HG03432 (cell line): ENCODE data around the gene CAMK2D.
A peak's percentile ranks its signal among the peaks of the same experiment; 100 is the strongest.

ENCODE experiments used
- ATAC-seq: cut with Tn5 transposase; IDR thresholded peaks from one replicate; pipeline ENCODE4 v1.9.1; 2021; ENCODE audit warnings: mild to moderate bottlenecking, moderate library complexity; ENCODE audit not compliant: unreplicated experiment

Gene CAMK2D

DNA sequence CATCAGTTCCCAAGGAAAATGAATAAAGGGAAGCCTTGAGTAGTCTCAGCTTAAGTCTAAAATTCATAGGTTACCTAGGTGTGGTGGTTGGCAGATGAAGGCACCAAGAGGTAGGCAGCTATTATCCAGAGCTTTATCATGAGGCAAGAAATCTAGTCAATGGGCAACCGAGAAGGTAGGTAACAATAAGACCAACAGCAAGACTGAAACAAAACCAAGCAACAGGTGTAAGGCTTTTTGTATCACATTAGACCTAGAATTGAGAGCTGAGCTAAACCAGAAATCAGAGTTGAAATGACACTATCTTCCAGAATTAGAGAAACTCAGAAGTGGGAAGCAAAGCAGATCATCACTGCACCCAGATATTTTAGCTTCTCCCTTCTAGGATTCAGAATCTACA, 117.1 kb downstream of the CAMK2D start:
- no peak for ATAC-seq

DNA sequence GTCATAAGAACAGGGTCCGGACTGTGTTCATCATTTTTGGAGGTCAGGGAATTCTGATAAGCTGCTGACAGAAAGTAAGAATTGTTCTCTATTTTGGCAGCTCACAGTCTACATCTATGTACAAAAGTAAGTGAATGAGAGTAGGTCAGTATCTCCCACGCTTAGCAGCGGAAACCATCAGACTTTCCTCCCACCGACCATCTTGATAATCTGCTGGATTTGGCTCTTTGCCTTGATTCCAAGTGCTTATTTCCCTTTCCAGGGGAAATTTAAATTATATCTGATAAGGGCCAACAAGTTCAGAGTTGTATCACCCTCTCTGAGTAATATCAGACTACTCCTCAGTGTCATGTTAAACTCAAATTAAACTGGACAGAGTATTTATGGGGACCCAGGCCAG, 118.0 kb downstream of the CAMK2D start:
- ATAC-seq: no peak

DNA sequence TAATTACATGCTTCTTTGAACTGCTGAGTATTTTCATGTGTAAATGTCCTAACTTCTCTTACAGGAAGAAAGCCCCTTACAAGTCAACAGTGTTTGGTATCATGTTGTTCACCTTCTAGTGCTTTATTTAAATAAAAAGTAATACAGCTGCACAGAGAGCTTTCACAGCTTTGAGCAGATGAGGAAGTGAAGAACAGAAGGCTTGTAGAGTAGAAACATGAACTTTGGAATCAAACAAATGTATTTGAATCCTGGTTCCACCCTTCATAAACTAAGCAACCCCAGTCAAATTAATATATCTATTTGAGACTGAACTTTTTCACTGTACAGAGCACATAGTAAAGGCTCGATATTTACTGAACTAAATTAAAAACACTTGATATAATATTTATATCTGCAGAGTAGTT, 120.5 kb downstream of the CAMK2D start:
- peak; percentile 68 for ATAC-seq

DNA sequence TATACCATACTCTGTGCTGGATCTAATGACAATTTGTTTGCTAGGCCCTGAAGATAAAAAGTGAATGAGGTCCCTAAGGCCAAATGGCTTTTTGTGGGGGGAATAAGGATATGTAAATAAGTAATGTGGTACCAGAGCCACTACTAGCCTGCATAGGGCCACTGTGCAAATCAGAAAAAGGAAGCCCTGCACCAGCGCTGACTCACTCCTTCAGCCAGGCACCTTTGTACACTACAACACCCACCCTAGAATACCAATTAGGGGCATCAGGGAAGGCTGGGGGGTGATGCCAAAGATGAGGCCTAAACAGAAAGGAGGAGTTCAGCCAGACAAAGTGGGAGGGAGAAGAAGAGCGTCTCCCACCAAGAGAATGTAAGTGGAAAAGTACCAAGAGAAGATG, 122.2 kb downstream of the CAMK2D start:
- peak; percentile 40 for ATAC-seq

DNA sequence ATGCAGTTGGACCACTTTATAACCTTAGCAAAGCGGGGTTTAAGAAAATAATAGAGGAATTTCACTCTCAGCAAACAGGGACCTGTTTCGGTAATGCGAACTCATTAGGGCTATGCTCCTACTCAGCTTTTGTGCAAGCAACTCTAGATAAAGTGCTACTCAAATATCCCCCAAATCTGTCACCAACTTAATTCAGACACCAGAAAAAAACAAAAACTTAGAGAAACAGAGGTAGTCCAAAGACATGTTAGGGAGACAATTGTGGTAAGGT, 123.0 kb downstream of the CAMK2D start:
- no peak for ATAC-seq

DNA sequence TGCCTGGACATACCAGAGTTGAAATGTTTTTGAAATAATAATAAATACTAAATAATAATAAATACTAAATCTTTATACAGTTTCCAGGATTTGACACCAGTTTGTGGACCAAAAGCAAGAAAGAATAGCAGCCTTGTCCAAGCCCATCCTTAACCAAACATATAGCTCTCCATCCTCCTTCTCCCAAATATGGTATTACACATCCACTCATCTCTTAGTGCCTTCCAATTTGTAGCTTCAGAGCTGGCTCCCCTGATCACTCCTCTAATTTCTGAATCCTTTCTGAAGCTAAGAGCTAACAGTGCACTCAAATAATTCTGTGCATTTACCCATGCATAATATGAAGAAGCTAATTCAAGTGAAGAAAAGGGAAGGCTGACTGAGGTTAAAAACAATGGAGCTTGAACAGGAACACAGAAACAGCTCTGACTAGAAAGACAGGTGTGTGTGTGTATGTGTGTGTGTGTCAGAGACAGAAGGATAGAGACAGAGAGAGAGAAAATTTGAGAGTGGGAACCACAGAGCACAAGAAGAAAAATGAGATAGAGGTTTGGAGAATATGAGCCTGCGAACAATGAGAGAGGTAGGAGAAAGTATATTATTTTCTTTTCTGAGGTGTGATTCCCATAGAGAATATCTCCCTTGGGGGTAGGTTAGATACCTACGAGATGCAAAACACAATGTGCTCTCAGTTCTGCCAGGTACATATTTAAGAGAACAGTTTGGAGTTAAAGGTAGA, 123.5 kb downstream of the CAMK2D start:
- ATAC-seq: no peak

DNA sequence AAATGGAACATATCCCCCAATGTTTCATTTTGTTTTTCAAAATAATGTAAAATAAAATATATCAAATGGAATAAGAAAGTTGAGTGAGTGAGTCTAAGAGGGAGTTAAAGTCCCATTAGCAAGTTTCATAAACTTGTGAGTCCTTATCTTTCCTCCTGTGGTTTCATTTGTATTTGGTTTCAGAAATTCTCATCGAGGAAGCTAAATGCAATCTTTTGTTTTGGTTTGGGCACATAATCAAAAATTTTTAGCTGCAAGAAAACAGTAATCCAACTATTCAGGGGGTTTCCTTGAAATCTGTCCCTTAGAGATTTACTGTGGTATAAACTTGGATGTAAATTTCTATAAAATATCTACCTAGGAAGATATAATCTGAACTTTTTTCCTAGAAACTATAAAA, 124.2 kb downstream of the CAMK2D start:
- ATAC-seq: no peak

DNA sequence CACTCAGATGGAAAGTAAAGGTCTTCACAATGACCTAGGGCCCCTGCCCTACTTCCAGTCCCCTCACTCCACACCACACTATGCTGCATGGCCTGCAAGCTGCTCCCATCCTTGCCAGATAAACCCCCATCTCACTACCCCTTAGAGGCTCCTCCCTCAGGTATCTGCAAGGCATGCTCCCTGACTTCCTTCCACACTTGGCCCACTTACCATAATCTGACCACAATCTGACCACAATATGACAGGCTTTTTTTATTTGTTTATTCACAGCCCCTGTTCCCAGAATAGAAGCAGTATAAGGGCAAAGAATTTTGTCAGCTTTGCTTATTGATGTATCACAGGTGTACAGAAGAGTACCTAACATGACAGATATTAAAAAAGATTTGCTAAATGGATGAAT, 124.7 kb downstream of the CAMK2D start:
- ATAC-seq: no peak

DNA sequence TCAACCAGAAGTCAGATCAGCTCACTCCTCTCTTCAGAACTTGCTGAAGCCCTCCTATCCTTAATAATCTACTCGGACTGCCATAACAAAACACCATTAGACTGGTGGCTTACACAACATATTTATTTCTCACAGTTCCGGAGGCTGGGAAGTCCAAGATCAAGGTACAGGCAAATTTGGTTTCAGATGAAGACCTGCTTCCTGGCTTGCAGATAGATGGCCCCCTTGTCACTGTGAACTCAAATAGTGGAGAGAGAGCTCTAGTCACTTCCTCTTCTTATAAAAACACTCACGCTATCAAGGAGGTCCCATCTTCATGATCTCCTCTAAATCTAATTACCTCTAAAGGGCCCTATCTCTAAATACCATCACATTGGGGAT, 125.1 kb downstream of the CAMK2D start:
- peak; percentile 54 for ATAC-seq

DNA sequence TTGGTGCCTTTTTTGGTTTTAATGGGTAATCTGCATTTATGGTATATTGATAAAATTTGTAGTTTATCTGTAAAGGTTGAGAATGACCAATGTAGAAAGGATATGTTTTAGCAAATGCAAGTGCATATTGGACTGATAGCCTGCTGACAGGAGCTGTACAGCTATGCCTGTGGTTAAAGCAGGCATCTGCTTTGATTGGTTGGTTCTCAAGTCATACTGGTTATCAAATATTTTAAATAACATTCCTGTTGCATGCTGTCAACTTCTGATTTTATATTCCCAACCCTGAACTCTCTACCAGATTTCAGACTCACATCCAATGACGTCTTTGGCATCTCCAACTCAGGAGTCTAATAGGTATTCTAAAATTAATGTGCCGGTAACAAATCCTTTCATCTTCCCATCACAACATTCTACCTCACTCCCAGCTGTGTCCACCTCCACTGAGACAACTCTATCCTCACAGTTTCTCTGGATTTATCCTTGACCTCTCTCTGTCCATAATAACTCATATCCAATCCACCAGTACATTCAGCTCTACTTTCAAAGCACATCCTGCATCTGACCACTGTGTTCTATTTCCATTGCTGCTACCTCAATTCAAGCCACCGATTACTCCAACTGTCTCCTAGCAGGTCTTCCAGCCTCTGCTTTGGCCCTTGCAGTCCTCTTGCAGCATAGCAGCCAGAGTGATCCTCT, 125.7 kb downstream of the CAMK2D start:
- no peak for ATAC-seq

DNA sequence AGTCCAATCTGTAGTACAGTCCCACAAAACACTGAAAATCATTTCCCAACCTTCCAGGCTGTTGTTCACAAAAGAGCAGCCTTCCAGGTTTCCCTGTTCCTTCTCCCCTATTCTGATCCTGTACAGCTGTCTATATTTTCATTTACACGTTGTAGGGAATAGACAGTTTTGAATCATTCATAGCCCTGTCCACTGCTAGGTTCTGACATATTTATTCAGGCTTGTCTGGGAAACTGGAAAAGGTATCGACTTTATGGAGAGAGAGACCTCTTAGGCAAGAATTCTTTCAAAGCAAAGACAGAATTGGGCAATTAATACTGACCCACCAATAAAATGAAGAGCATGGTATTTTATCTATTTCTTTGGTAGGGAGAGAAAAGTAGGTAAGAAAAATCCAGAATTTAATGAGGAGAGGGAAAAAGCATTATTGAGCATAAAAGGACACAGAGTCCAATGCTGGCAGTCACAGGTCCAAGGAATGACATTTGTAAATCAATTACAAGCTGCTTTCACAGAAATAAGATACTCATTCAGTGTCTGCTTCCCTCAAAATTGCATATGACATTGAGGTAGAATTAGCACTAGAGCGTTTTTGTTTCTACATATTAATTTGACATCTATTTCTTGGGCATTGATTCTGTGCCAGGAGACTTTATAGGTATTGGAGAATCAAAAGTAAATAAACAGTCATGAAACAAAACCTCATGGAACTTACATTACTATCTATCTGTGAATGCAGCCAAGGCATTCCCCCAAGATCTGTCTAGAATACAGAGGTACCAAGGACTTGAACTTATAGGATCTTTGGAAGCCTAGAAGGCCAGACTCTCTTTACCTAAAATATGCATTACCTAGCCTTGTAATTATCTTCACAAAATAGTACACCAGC, 127.2 kb downstream of the CAMK2D start:
- no peak for ATAC-seq

DNA sequence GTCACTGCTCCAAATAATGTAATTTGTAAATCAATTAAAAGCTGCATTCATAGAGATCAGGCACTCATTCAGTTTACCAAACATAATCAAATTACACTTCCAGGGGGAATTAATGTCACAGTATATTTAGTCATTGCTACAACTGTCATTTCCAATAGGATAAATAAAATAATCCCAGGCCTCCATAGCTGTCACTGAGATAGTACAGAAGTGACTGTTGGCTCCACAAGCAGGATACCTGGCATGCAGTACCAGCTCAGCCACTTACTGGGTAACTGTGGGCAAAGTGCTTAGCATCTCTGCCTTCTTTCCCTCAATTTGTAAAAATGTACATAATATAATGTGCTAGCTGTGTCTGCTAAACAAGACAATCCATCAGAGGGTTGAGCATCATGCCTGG, 128.1 kb downstream of the CAMK2D start:
- ATAC-seq: no peak

DNA sequence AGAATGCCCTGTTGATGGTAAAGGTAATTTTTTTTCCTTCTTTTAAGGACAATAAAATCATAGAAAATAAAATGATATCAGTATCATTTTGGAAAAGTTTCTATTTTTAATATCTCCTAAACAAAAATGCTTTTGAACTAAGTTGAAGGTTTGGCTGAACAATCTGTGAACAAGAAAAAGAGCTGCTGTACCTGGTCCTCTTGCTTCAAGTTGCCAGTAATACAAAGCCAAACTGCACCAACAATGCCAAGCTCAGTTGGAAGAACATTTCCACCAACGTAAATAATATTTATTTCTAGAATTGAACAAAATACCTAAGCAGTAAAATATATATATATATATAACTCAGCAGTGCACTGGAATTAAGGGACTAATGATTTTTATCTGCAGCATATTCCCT, 132.8 kb downstream of the CAMK2D start:
- ATAC-seq: no peak

DNA sequence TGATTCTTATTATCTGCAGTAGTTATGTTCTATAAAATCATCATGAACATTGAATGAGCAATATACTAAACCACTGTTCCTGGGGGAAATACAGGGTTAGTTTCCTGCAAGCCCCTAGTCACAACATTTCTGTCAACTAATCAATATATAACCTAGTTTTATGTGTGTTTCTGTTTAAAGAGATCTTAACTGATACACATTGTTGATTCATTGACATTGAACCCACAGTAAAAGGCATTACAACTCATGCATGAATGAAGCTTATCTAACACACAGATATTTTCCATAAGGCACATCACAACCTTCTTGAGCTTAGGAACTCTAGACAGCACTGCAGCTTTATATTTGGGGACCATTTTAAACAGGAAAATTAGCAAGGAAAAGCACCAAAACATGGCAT, 134.2 kb downstream of the CAMK2D start:
- no peak for ATAC-seq

DNA sequence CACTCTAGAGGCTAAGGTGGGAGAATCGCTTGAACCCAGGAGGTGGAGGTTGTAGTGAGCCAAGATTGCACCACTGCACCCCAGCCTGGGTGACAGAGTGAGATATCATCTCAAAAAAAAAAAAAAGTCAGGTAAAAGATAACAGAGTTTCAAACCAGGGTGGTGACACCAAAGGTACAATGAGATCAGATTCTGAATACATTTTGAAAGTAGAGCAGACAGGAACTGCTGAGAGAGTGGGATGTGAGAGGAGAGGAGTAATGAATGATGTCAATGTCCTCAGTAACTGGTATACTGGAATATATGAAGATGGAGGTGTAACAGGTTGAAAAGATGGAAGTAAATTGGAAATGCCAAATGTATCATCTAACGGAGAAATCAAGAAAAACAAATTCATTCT, 135.6 kb downstream of the CAMK2D start:
- no peak for ATAC-seq

DNA sequence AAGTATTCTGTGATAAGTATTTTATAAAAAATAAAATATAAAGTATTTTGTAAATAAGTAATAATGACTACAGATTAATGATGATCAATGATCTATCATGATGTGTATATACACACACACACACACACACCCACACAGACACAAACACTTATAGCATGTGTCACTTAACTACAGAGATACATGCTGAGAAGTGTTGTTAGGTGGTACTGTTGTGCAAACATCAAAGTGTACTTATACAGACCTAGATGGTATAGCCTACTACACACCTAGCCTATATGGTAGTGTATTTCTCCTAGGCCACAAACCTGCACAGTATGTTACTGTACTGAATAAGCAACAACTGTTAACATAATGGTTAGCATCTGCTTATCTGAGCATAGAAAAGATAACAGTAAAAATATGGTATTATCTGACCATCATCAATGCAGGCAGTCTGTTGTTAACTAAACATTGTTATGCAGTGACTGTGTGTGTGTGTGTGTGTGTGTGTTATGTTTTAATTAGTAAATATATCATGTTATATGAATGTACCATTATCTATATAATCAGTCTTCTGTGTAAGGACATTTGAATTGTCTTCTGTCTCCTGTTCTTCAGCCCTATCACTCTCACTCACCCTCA, 138.2 kb downstream of the CAMK2D start:
- no peak for ATAC-seq

DNA sequence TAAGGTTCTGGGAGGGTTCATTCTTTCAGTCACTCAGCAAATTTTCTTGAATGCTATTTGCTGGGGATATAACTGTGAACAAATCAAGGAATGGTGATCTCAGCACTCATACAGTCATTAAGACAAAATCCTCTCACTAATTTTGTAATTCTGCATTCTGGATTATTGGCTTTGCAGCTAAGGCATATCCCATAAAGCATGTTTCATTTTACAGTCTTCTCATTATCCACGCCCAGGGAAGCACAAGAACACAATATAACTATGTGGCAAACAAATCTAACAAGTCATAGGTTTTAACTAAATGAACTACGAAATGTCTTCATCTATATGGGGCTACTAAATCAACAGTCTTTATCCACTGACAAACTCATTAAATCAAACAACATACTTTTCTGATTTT, 139.9 kb downstream of the CAMK2D start:
- no peak for ATAC-seq

DNA sequence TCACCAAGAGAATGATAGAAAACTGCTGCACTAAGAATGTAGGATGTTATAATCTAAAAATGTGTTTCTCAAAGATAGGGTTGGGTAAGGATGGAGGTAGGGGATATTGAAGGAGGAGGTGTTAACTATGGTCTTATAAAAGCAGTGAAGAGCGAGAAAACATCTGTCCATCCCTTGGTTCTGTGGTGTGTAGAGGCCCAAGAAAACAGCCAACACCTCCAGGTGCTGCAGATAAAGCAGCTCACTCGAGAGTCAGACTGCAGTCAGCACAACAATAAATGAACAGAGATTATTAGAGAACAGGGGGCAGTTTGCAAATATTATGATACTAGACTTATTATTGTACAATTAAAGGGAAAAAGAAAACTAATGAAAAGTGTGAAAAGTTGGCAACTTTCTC, 141.5 kb downstream of the CAMK2D start:
- no peak for ATAC-seq

DNA sequence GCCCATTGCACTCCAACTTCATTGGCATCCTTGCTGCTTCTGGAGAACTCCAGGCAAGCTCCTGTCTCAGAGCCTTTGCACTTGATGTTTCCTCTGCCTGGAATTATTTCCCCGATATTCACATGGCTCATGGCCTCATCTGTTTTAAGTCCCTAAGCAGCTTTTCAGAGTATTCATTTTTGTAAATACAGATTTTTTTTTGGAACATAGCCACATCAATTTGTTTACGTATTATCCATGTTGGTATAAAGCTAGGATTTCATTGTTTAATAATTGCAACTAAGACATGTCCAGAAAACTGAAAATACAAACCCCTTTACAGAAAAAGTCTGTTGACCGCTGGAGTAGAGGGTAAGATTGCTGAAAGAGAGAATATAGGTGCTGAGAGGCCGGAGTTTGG, 142.0 kb downstream of the CAMK2D start:
- no peak for ATAC-seq

DNA sequence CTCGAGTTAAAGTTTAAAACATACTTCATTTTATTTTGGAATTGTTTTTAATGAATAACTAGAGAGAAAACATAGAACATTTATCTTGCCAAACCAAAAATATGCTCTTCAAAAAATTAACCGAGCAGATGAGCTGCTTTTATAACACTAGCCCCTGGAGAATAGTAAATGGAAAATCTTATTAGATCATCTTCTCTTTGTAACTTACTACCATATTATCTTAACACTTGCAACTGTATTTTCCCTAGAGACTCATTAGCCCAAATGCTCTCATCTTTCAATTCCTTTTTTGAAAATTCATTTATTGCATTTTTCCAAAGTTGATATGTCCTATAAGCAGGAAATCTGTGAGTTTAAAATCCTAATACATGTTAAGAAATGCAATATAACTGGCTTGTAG, 143.3 kb downstream of the CAMK2D start:
- peak; percentile 47 for ATAC-seq

DNA sequence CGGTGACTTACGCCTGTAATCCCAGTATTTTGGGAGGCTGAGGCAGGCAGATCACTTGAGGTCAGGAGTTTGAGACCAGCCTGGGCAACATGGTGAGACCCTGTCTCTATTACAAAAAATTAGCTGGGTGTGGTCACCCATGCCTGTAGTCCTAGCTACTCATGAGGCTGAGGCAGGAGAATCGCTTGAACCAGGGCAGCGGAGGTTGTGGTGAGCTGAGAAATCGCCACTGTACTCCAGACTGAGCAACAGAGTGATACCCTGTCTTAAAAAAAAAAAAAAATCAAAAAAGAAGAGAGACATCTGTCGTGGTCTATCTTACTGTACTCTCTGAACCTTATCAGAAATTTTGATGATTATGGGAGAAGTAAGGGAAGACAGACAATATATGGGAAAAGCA, 144.3 kb downstream of the CAMK2D start:
- ATAC-seq: no peak

DNA sequence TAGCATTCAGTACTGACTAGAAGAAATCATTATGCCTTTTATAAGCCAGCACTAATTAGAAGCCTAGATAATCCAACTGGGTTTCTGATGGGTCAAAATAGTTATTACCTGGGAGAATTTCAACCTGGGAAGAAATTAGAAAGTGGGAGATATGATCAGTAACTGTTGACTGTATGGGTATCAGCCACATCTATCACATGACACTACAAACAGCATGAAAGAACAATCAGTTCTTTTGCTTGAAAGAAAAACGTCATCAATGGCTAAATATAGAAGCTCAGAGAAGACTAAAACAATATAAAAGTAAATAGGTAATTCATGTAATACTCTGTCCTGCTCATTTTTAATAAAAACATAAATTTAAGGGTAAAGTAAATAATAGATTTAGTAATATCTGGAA, 145.1 kb downstream of the CAMK2D start:
- no peak for ATAC-seq
